ENCODE measurements around the gene FKBP5.
A peak's percentile ranks its signal among the peaks of the same experiment; 100 is the strongest.

FKBP5 gene

DNA sequence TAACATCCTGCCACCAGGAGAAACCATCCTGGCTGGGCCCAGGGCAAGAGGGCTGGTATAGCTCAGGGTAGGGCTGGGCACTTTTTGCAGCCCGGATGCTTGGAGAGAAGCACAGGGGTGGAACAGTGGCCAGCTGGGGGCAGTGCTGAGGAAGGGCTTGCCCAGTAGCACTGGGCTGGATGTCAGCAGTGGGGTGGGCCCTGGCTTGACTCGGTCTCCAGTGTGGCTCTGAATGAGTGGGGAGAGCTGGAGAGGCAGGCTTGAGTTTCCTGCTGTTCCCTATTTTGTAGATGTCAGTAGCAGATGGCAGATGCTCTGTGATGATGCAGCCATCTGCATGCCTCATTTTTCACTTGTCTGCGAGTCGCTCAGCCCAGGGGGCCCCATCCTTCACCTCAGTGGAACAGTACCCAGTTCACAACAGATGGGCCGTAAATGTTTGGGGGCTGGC lies 119.7 kb downstream of the FKBP5 start:
- DNase-seq: peak; percentile 45 to 49
- peak; percentile 28 for TF ChIP-seq POLR2A (IDR thresholded peaks at IDR 0.05; ENCODE audit: low read length)
- TF ChIP-seq GATA1 (IDR thresholded peaks at IDR 0.05; ENCODE audit: low read depth, low read length): no peak

DNA sequence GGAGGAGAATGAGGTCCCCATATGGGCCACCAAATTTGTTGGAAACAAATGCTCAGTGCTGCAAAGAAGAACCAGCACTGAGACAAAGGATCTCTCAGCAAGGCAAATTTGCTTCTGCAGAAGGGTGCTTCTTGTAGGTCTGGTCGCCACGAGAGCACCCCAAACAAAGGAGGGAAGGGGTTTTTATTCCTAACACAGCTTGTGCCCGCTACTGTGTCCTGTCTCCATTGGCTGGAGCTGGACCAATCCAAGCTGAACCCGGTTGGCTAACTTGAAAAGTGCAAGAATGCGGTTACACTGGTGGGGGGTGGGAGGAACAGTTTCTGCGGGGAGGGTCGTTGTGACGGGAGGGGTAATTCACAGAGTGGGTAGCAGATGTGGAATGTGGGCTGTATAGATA lies 121.9 kb downstream of the FKBP5 start:
- TF ChIP-seq GATA1 (IDR thresholded peaks at IDR 0.05; ENCODE audit: low read depth, low read length) (no peak), POLR2A (IDR thresholded peaks at IDR 0.05; ENCODE audit: low read length) (no peak)
- no peak for DNase-seq

DNA sequence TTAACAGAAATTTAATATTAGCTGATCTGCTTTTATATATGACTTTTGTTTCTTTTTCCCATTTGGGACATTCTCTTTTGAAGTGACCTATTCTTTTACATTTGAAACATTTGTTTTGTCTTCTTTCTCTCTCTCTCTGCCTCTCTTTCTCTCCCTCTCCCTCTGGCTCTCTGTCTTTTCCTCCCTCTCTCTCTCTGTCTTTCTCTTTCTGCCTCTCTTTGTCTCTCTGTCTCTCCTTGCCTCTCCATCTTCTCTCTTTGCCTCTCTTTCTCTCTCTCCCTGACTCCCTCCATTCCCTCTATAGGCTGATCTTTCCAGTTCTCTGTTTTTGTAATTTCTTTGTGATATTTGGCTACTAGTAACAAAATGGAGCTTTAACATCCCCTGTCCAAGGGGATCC lies 124.0 kb downstream of the FKBP5 start:
- no peak for DNase-seq
- TF ChIP-seq POLR2A (IDR thresholded peaks at IDR 0.05; ENCODE audit: low read length) (no peak), GATA1 (IDR thresholded peaks at IDR 0.05; ENCODE audit: low read depth, low read length) (no peak)

DNA sequence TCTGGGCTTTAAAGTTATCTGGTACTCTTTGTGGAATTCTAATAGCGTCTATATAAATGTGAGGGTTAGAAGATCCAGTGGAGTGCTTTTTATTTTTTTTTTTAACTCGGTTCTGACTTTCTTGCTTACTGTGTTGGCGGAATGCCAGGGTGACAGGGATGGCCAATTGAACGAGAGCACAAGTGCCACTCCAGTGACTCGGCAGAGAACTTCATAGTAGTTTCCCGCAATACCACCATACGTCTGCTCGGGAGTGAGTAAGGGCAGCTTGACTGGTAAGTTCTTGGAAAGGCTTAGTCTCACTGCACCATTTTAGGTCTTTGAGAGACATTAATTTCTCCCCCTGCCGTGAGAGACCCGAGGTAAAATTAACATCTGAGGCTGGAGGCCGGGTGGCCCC lies 126.7 kb downstream of the FKBP5 start:
- no peak for TF ChIP-seq GATA1 (IDR thresholded peaks at IDR 0.05; ENCODE audit: low read depth, low read length)
- no peak for TF ChIP-seq POLR2A (IDR thresholded peaks at IDR 0.05; ENCODE audit: low read length)
- DNase-seq: no peak

DNA sequence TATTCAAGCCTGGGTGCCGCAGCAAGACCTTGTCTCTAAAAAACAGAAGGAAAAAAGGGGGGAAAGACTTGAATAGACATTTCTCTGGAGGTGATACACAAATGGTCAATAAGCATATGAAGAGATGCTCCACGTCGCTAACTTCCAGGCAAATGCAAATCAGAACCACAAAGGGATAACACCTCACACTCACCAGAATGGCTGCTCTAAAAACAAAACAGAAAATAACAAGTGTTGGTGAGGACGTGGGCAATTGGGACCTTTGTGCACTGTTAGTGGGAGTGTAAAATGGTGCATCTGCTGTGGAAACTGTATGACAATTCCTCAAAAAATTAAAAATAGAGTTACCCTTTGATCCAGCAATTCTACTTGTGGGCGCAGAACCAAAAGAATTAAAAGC lies 127.6 kb downstream of the FKBP5 start:
- DNase-seq: no peak

DNA sequence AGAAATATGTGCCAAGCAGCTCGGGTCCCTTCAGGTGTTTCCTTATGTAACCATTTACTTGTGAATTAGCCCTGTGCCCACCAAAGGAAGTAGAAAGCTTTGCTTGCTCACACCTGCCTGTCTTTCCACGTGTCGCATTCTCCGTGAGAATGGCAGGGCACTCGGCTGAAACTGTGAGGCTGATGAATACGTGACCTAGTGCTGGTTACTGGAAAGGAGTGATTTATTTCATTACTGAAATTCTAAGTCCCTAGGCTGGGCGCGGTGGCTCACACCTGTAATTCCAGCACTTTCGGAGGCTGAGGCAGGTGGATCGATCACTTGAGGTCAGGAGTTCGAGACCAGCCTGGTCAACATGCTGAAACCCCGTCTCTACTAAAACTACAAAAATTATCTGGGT lies 130.1 kb downstream of the FKBP5 start:
- DNase-seq: no peak
- TF ChIP-seq GATA1 (IDR thresholded peaks at IDR 0.05; ENCODE audit: low read depth, low read length): no peak
- TF ChIP-seq POLR2A (IDR thresholded peaks at IDR 0.05; ENCODE audit: low read length): no peak

More for the DNA sequence above, 127.6 kb downstream of the FKBP5 start:
- TF ChIP-seq GATA1 (IDR thresholded peaks at IDR 0.05; ENCODE audit: low read depth, low read length) (no peak), POLR2A (IDR thresholded peaks at IDR 0.05; ENCODE audit: low read length) (no peak)

DNA sequence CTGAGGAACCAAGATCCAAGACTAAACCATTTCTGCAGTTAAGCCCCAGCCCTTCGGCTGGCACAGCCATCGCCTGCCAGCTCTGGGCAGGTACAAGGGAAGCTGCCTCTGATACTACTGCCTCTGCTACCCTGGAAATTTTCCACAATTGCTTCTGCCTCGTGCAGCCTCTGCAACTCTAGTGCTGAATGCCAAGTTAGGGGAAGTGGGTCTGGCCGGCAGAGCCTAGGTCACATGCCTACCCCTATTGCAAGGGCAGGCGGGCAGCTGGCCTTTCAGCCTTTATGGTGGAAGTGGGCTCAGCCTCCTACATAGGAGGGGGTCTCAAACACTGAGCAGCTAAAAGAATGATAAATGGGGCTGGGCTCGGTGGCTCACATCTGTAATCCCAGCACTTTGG lies 131.5 kb downstream of the FKBP5 start:
- no peak for DNase-seq

DNA sequence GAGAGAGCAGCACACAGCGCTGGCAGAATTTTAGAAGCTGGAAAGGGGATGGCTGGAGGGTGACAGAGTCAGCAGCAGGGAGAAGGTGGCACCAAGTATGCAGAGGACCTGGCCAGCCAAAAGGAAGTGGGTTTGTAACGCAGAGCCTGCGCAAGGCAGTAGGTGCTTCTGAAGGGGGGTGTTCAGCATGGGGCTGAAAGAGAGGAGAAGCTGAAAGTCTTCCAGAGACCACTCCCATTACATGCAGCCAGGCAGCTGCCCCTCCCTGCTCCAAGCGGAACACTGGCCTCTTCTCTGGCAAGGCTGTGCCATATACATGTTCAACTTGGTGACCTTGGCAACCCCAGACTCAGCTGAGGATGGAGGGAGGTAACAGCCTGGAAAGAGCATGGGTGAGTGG lies 133.9 kb downstream of the FKBP5 start:
- no peak for TF ChIP-seq POLR2A (IDR thresholded peaks at IDR 0.05; ENCODE audit: low read length)
- TF ChIP-seq GATA1 (IDR thresholded peaks at IDR 0.05; ENCODE audit: low read depth, low read length): no peak
- DNase-seq: no peak

More for the DNA sequence above, 131.5 kb downstream of the FKBP5 start:
- no peak for TF ChIP-seq GATA1 (IDR thresholded peaks at IDR 0.05; ENCODE audit: low read depth, low read length)
- no peak for TF ChIP-seq POLR2A (IDR thresholded peaks at IDR 0.05; ENCODE audit: low read length)

DNA sequence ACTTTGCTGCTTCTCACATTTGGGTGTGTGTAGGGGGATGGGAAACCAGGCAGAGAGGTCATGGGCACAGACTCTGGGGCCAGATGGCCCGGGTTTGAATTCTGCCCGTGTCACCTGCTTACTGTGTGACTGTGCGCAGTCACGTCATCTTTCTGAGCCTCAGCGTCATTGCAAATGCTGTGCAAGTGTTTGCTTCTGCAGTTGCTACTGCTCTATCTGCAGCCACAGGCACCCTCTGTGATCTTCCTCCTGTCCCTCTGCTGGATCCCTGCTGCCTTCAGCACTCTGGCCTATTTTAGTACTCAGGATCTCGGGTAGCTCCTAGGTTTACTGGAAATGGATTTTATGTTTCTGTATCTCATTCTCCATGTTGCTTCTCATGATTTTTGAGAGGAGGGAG lies 135.4 kb downstream of the FKBP5 start:
- DNase-seq: no peak
- TF ChIP-seq POLR2A (IDR thresholded peaks at IDR 0.05; ENCODE audit: low read length) (no peak), GATA1 (IDR thresholded peaks at IDR 0.05; ENCODE audit: low read depth, low read length) (no peak)

DNA sequence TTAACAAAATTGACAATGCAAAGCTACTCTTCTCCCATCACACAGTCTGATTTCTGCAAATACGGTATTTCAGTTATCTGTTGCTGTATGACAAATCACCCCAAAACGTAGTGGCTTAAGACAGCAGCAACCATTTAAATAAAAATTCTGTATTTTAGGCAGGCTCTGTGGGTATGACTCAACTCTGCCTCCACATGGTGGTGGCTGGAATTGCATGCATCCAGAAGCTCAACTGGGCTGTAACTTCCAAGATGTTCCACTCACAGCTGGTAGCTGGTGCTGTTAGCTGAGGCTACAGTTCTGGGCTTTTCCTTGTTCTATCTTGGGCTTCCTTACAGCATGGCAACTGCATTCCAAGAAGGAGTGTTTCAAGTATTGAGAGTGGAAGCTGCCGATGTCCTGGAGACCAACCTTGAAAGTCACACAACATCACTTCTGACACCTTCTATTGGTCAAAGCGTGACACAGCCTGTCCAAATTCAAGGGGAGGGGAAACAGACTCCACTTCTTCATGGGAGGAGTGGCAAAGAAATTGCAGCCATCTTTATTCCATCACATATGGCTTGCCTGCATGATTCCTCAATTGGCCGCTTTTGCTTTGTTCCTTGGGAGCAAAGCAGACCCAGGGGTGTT lies 136.3 kb downstream of the FKBP5 start:
- TF ChIP-seq POLR2A (IDR thresholded peaks at IDR 0.05; ENCODE audit: low read length) (no peak), GATA1 (IDR thresholded peaks at IDR 0.05; ENCODE audit: low read depth, low read length) (no peak)
- DNase-seq: peak; percentile 57 to 76

DNA sequence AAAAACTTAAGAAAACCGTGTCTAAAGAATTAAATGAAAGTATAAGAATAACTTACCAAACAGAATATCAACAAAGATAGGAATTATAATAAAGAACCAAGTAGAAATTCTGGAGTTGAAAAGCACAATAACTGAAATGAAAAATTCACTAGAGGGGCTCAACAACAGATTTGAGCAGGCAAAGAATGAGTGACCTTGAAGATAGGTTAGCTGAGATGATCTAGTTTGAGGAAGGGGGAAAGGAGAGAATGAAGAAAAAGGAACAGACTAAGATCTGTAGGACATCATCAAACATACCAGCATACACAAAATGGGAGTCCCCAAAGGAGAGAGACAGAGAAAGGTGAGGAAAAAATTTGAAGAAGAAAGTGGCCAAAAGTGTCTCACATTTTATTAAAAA lies 138.3 kb downstream of the FKBP5 start:
- TF ChIP-seq GATA1 (IDR thresholded peaks at IDR 0.05; ENCODE audit: low read depth, low read length) (no peak), POLR2A (IDR thresholded peaks at IDR 0.05; ENCODE audit: low read length) (no peak)
- DNase-seq: no peak

DNA sequence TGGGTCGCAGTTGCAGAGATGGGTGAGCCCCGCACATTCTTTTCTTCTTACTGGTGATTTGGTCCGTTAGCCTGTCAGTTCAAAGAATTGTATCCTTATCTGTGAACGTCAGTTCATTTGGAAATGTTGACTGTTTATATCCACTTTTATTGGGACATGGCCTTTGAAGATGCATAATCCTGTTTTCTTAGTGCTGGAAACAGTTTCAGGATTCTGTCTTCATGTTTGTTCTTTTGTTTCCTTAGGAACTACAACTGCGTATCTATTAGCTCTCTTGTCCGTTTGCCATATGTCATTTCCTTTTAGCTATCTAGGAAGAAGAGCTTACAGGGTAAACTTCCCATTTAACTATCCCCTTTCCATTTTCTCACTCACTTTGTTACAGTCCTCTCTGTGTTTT lies 141.0 kb downstream of the FKBP5 start:
- no peak for DNase-seq
- TF ChIP-seq POLR2A (IDR thresholded peaks at IDR 0.05; ENCODE audit: low read length) (no peak), GATA1 (IDR thresholded peaks at IDR 0.05; ENCODE audit: low read depth, low read length) (no peak)

DNA sequence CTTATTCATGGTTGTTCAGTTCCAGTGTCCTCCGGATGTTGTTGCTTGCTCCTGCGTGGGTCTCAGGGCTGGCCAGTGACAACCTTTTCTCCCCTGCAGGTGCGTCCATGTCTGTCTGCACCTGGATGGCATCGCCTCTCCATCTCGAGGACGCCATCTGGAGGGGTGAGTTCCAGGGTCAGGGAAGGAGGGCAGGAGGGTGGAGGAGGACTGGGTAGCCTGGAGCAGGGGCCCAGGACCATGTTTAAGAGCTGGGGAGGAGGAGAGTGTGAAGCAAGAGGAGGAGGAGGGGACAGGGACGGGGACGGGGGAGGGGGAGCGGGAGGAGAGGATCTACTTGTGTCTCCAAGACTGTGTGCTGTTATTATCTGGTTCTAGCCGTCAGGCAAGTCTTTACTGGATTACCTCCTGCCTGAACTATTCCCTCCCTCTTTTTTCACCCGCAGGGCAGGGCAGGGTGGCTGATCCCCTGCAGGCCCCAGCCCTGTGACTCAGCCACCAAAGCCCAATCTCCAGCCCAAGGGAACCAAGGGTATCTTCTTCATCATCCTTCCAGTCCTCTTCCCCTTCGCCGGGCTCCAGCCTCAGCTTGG lies 143.8 kb downstream of the FKBP5 start:
- no peak for DNase-seq
- no peak for TF ChIP-seq POLR2A (IDR thresholded peaks at IDR 0.05; ENCODE audit: low read length)
- no peak for TF ChIP-seq GATA1 (IDR thresholded peaks at IDR 0.05; ENCODE audit: low read depth, low read length)

DNA sequence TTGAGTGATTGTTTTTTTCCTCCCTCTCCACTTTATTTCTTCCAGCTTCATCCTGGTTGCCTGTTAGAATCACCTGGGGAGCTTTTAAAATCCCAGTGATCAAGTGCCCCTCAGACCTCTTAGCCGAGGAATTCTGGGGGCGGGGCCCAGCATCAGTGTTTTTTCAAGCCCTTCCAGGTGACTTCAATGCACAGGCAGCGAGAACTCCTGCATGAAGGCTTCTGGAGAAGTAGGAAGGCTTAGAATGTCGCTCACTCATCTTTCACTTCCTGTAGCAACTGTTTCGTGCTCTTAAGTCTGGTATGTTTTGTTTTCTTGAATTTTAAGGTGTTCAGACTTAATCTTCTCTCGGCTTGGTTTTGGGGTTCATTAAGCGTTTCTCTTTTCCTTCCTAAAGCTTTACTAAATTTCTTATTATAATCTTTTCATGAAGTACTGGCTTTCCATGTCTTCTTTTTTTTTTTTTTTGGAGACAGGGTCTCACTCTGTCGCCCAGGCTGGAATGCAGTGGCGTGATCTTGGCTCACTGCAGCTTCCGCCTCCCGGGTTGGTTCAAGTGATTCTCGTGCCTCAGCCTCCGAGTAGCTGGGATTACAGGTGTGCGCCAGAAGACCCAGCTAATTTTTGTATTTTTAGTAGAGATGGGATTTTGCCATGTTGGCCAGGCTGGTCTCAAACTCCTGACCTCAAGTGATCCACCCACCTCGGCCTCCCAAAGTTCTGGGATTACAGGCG lies 145.1 kb downstream of the FKBP5 start:
- TF ChIP-seq POLR2A (IDR thresholded peaks at IDR 0.05; ENCODE audit: low read length): no peak
- TF ChIP-seq GATA1 (IDR thresholded peaks at IDR 0.05; ENCODE audit: low read depth, low read length): no peak
- no peak for DNase-seq

DNA sequence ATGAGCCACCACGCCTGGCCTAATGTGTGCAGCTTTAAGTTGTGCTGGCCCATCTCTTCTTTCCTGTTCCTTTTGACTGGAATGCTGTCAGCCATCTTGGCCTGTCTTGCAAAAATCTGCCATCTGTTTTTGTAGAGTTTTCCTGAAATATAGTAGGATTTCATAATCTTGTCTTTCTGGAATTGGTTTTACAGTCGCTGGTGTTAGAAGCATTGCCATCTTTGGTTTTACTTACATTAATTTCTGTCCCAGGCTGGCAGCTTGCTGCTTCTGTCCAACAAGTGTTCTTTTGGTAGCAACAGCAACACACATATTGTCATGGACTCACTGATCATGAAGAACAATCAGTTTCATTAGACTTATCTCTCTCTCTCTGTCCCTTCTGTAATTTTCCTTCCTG lies 146.9 kb downstream of the FKBP5 start:
- no peak for DNase-seq
- no peak for TF ChIP-seq POLR2A (IDR thresholded peaks at IDR 0.05; ENCODE audit: low read length)
- TF ChIP-seq GATA1 (IDR thresholded peaks at IDR 0.05; ENCODE audit: low read depth, low read length): no peak
